ENCODE data around the gene ELMOD1. TPM values are rescaled to one million over a fixed set of nuclear protein-coding genes. Genes with fewer than 3 reads are reported as not detected.

ELMOD1 gene
- total RNA-seq, 1 donor from 2014 or later = 0.20 TPM

- DNase-seq (ENCODE audit: low read depth in 2 of 2) = no peak
Measured at GRCh38 chr11:107631931-107632330, 41.0 kb downstream of the ELMOD1 start.

GRCh38 chr11:107646783-107647182 is 55.8 kb downstream of the ELMOD1 start:
- DNase-seq (ENCODE audit: low read depth in 2 of 2) = no peak

GRCh38 chr11:107648242-107648641 is 57.3 kb downstream of the ELMOD1 start:
- DNase-seq (ENCODE audit: low read depth in 2 of 2) = no peak

- no peak for DNase-seq (ENCODE audit: low read depth in 2 of 2)
Measured at GRCh38 chr11:107651672-107652071, 60.7 kb downstream of the ELMOD1 start.

GRCh38 chr11:107653076-107653475 is 62.1 kb downstream of the ELMOD1 start:
- no peak for DNase-seq (ENCODE audit: low read depth in 2 of 2)

GRCh38 chr11:107655602-107656001 is 64.7 kb downstream of the ELMOD1 start:
- no peak for DNase-seq (ENCODE audit: low read depth in 2 of 2)

- no peak for DNase-seq (ENCODE audit: low read depth in 2 of 2)
Measured at GRCh38 chr11:107659310-107659709, 68.4 kb downstream of the ELMOD1 start.

GRCh38 chr11:107660066-107660465 is 69.1 kb downstream of the ELMOD1 start:
- no peak for DNase-seq (ENCODE audit: low read depth in 2 of 2)

- no peak for DNase-seq (ENCODE audit: low read depth in 2 of 2)
Measured at GRCh38 chr11:107661656-107662055, 70.7 kb downstream of the ELMOD1 start.

GRCh38 chr11:107665018-107665417 is 74.1 kb downstream of the ELMOD1 start:
- no peak for DNase-seq (ENCODE audit: low read depth in 2 of 2)

GRCh38 chr11:107666911-107667613 is 76.1 kb downstream of the ELMOD1 start:
- DNase-seq (ENCODE audit: low read depth in 2 of 2) = peak in 1 of 2 donors; percentile 11

- no peak for DNase-seq (ENCODE audit: low read depth in 2 of 2)
Measured at GRCh38 chr11:107669191-107669740, 78.3 kb downstream of the ELMOD1 start.

GRCh38 chr11:107669893-107670601 is 79.1 kb downstream of the ELMOD1 start:
- DNase-seq (ENCODE audit: low read depth in 2 of 2) = no peak

- no peak for DNase-seq (ENCODE audit: low read depth in 2 of 2)
Measured at GRCh38 chr11:107675902-107676301, 85.0 kb downstream of the ELMOD1 start.

GRCh38 chr11:107676336-107677057 is 85.5 kb downstream of the ELMOD1 start:
- DNase-seq (ENCODE audit: low read depth in 2 of 2) = no peak

- DNase-seq (ENCODE audit: low read depth in 2 of 2) = no peak
Measured at GRCh38 chr11:107677924-107678631, 87.1 kb downstream of the ELMOD1 start.

- no peak for DNase-seq (ENCODE audit: low read depth in 2 of 2)
Measured at GRCh38 chr11:107678632-107678971, 87.7 kb downstream of the ELMOD1 start.

GRCh38 chr11:107679255-107680024 is 88.5 kb downstream of the ELMOD1 start:
- no peak for DNase-seq (ENCODE audit: low read depth in 2 of 2)

- no peak for DNase-seq (ENCODE audit: low read depth in 2 of 2)
Measured at GRCh38 chr11:107682171-107682570, 91.2 kb downstream of the ELMOD1 start.

GRCh38 chr11:107682572-107682971 is 91.6 kb downstream of the ELMOD1 start:
- DNase-seq (ENCODE audit: low read depth in 2 of 2) = no peak

GRCh38 chr11:107683061-107683460 is 92.1 kb downstream of the ELMOD1 start:
- DNase-seq (ENCODE audit: low read depth in 2 of 2) = no peak

All from lung microvascular endothelial cell (primary cell).